ENCODE data around the gene TBCC.

- TF ChIP-seq GATA2 (IDR thresholded peaks at IDR 0.05; ENCODE audit: low read depth, low read length) (no peak), GATA3 (IDR thresholded peaks at IDR 0.05; ENCODE audit: low read depth, low read length) (no peak)
Observed at GRCh38 chr6:42761287-42762067, 15.6 kb upstream of the TBCC start.

Data from SH-SY5Y (cell line).